GM18505 (cell line): ENCODE data around the gene PCDH10.
"Not testable (repeated sequence)": the region's sequence is repeated elsewhere in the genome, so short reads cannot be mapped to it uniquely, and the experiment has no call there.

Experiments
- ATAC-seq: cut with Tn5 transposase; IDR thresholded peaks from one replicate; pipeline ENCODE4 v1.9.1; 2021; ENCODE audit not compliant: unreplicated experiment
- POLR2A ChIP-seq: IDR thresholded peaks from 4 replicates; pipeline ENCODE4 v1.6.1; 2011; ENCODE audit warnings: borderline replicate concordance; ENCODE audit not compliant: insufficient read depth, insufficient read length; ENCODE audit errors: extremely low read depth

The PCDH10 gene

DNA sequence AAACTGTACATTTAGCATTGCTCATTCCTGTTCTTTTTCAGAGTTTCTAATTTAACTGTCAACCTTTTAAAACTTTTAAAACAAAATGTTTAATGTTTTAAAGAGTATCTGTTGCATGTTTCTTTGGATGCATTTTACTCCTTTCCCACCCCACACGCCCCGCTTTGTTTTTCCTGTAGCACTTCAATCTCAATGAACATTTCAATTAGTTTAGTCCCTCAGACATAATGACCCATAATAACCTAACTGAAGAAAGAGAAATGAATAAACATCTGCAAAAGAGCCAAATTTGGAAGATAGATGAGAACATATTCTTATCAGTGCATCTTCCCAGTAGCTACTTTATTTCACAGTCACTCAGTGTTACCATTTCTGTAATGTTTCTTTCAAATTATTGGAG is 7.5 kb downstream of the PCDH10 start:
- ATAC-seq = no peak
- TF ChIP-seq POLR2A = no peak

- no peak for ATAC-seq
- no peak for TF ChIP-seq POLR2A
Observed at GRCh38 chr4:133157460-133158160, 8.5 kb downstream of the PCDH10 start.

- ATAC-seq = no peak
- no peak for TF ChIP-seq POLR2A
Observed at GRCh38 chr4:133160853-133161252, 11.8 kb downstream of the PCDH10 start.

- no peak for ATAC-seq
Observed at GRCh38 chr4:133161570-133162295, 12.6 kb downstream of the PCDH10 start.

DNA sequence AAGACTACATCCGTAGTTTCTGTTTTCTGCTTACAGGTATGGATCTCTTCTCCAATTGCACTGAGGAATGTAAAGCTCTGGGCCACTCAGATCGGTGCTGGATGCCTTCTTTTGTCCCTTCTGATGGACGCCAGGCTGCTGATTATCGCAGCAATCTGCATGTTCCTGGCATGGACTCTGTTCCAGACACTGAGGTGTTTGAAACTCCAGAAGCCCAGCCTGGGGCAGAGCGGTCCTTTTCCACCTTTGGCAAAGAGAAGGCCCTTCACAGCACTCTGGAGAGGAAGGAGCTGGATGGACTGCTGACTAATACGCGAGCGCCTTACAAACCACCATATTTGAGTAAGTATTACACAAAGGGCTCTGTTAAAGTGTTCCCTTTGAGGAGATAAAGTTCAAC is 13.8 kb downstream of the PCDH10 start:
- ATAC-seq = no peak
- no peak for TF ChIP-seq POLR2A

More at GRCh38 chr4:133161570-133162295, 12.6 kb downstream of the PCDH10 start:
- no peak for TF ChIP-seq POLR2A

DNA sequence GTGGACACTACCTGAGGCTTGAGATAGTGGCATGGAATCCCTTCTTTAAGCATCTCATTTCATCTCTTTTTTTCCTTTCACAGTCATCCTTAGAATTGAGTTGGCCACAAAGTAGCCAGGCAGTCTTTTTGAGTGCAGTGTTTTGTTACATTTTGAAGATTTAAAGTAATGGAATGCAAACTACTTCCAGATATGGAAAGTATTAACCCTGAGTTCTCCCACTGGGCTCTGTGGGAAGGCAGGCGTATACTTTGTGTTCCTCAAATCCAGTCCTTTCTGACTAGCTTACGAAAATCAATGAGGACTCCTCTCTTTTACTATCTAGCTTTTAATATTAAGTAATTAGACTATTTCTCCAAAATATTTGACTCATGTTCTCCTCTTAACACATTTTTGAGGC is 29.9 kb downstream of the PCDH10 start:
- no peak for ATAC-seq
- no peak for TF ChIP-seq POLR2A

- ATAC-seq = no peak
- TF ChIP-seq POLR2A = no peak
Observed at GRCh38 chr4:133186210-133186609, 37.1 kb downstream of the PCDH10 start.

DNA sequence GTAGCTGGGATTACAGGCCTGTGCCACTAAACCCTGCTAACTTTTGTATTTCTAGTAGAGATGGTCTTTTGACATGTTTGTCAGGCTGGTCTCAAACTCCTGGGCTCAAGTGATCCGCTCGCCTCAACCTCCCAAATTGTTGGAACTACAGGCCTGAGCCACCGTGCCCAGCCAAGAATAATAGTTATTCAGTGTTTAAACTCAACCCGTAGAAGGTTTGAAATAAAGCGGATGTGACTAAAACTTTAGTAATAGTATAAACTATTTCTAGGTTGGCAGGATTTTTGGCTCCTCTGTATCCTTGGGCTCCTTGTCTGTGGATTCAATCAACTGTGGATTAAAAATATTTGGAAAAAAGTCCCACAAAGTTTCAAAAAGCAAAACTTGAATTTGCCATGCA is 37.8 kb downstream of the PCDH10 start:
- no peak for ATAC-seq
- TF ChIP-seq POLR2A = no peak

DNA sequence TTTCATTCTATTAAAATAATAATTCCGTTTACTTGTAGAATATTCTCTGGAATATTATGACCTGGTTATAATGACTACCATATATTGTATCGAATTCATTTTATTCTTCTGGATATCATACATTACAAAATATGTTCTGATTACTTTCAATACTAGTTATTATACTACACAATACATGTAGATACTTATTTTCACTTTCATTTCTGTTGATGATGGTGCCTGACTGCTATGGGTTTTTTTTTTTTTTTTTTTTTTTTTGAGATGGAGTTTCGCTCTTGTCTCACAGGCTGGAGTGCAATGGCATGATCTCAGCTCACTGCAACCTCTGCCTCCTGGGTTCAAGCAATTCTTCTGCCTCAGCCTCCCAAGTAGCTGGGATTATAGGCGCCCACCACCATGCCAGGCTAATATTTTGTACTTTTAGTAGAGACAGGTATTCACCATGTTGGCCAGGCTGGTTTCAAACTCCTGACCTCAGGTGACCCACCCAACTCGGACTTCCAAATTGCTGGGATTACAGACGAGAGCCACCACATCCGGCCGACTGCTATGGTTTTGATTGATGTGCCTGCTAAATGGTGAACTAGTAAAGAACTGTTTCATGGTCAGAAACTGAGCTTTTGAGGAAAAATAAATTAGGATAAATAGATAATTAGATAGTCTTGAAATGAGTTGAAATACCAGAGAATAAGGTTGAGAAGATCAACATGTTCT is 39.5 kb downstream of the PCDH10 start:
- ATAC-seq = no peak
- TF ChIP-seq POLR2A = no peak

- ATAC-seq = no peak
- TF ChIP-seq POLR2A = no peak
Observed at GRCh38 chr4:133189147-133189517, 40.0 kb downstream of the PCDH10 start.

GRCh38 chr4:133190098-133190497 is 41.0 kb downstream of the PCDH10 start:
- TF ChIP-seq POLR2A = no peak
- no peak for ATAC-seq

GRCh38 chr4:133208694-133209285 is 59.7 kb downstream of the PCDH10 start:
- TF ChIP-seq POLR2A = no peak
- ATAC-seq = no peak

DNA sequence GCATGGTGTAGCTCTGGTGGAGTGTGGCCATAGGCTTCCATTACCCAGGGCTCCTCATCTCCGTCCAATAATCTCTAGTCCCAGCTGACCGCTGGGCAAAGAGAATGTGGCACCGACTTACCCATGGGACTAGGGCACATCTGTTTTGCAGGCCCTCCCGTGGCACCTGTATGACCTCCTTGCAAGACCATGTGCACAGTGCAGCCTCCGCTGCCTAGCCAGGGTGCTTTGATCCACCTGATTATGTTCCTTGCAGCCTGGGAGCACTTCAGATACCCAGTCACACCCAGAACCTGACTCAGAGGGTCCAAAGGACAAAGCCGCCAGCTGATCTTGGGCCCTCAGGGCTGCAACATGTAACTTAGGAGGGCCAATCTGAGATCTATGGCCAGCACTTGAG is 84.8 kb downstream of the PCDH10 start:
- no peak for ATAC-seq
- no peak for TF ChIP-seq POLR2A

- not testable (repeated sequence) for ATAC-seq
Observed at GRCh38 chr4:133240451-133240850, 91.4 kb downstream of the PCDH10 start.
